C4-2B (cell line): ENCODE data around the gene SPDYE4.

Source experiments
- ZFX ChIP-seq: fragments of 450-650 bp; IDR thresholded peaks from 2 replicates; pipeline ENCODE4 v1.6.1; 2017
- TF ChIP-seq, protein P1 (sequence below): fragments of 450-650 bp; conservative IDR thresholded peaks from 2 replicates; pipeline ENCODE4 v1.5.1; 2017; ENCODE audit warnings: mild to moderate bottlenecking

- TF ChIP-seq, protein P1, sequence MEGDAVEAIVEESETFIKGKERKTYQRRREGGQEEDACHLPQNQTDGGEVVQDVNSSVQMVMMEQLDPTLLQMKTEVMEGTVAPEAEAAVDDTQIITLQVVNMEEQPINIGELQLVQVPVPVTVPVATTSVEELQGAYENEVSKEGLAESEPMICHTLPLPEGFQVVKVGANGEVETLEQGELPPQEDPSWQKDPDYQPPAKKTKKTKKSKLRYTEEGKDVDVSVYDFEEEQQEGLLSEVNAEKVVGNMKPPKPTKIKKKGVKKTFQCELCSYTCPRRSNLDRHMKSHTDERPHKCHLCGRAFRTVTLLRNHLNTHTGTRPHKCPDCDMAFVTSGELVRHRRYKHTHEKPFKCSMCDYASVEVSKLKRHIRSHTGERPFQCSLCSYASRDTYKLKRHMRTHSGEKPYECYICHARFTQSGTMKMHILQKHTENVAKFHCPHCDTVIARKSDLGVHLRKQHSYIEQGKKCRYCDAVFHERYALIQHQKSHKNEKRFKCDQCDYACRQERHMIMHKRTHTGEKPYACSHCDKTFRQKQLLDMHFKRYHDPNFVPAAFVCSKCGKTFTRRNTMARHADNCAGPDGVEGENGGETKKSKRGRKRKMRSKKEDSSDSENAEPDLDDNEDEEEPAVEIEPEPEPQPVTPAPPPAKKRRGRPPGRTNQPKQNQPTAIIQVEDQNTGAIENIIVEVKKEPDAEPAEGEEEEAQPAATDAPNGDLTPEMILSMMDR, result no peak
- TF ChIP-seq ZFX, result no peak
Measured at GRCh38 chr17:8798846-8799569, 40.7 kb upstream of the SPDYE4 start, which contains the start of gene MFSD6L.
